ENCODE data around the gene SMPD3. TPM values are rescaled to one million over a fixed set of nuclear protein-coding genes. Genes with fewer than 3 reads are reported as not detected.

SMPD3 gene
- polyA plus RNA-seq, 2 of the 4 experiments (the other 2 are of a cell fraction) = 0.04 to 0.13 TPM

DNA sequence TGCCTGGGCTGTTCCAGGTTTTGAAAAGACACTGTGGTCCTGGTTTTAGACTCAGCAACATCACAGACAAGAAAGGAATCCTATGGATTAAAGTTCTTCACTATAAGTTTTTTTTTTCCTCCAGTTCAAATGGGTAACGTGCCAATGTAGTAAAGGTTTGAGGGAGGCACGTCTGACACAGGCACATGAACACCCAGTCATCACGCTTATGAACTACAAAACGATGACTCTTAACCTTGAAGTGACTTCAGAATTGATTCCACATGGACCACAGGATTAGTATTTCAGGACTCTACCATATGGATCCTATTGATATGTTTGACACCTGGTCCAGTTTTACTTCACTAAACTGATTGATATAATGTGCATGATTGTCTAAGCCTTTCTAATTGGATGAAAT lies 135.2 kb downstream of the SMPD3 start:
- H3K4me3 ChIP-seq = no peak overlapping the region
- ATAC-seq (no peak), DNase-seq (ENCODE audit: low read depth in 1 of 2, low spot score in 1 of 2) (no peak), FAIRE-seq (no peak)
- CTCF ChIA-PET = interaction anchor here (0.6 kb wide), 1 partner anchor 58 kb away, joined by 3 read pairs; no protein-coding TSS in a partner anchor
- TF ChIP-seq FOSL2 (IDR thresholded peaks at IDR 0.05) (no peak), FOSL2 (CRISPR knock-in tag; IDR thresholded peaks at IDR 0.05) (no peak), FOXS1 (CRISPR knock-in tag; IDR thresholded peaks at IDR 0.05) (no peak), RFX5 (IDR thresholded peaks at IDR 0.05) (no peak), EP300 (IDR thresholded peaks at IDR 0.05) (no peak), MAZ (IDR thresholded peaks at IDR 0.05; ENCODE audit: borderline replicate concordance, low read depth, low read length) (no peak), HOXB13 (CRISPR knock-in tag; IDR thresholded peaks at IDR 0.05; ENCODE audit: low read depth) (no peak), KDM5A (IDR thresholded peaks at IDR 0.05) (no peak), TP53 (CRISPR knock-in tag; IDR thresholded peaks at IDR 0.05) (no peak), ZNF302 (CRISPR knock-in tag; IDR thresholded peaks at IDR 0.05) (no peak), CEBPB (IDR thresholded peaks at IDR 0.05) (no peak), PHF8 (IDR thresholded peaks at IDR 0.05; ENCODE audit: borderline replicate concordance, low read depth) (no peak), HOXB5 (CRISPR knock-in tag; IDR thresholded peaks at IDR 0.05) (no peak), RARB (CRISPR knock-in tag; IDR thresholded peaks at IDR 0.05) (no peak), ESRRA (IDR thresholded peaks at IDR 0.05; ENCODE audit: borderline replicate concordance, low read length) (no peak), CBX8 (IDR thresholded peaks at IDR 0.05) (no peak)
- TF ChIP-seq, protein P1, sequence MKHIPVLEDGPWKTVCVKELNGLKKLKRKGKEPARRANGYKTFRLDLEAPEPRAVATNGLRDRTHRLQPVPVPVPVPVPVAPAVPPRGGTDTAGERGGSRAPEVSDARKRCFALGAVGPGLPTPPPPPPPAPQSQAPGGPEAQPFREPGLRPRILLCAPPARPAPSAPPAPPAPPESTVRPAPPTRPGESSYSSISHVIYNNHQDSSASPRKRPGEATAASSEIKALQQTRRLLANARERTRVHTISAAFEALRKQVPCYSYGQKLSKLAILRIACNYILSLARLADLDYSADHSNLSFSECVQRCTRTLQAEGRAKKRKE (CRISPR knock-in tag; IDR thresholded peaks at IDR 0.05; ENCODE audit: low read depth) = no peak
- TF ChIP-seq, protein P2, sequence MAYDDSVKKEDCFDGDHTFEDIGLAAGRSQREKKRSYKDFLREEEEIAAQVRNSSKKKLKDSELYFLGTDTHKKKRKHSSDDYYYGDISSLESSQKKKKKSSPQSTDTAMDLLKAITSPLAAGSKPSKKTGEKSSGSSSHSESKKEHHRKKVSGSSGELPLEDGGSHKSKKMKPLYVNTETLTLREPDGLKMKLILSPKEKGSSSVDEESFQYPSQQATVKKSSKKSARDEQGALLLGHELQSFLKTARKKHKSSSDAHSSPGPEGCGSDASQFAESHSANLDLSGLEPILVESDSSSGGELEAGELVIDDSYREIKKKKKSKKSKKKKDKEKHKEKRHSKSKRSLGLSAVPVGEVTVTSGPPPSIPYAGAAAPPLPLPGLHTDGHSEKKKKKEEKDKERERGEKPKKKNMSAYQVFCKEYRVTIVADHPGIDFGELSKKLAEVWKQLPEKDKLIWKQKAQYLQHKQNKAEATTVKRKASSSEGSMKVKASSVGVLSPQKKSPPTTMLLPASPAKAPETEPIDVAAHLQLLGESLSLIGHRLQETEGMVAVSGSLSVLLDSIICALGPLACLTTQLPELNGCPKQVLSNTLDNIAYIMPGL (CRISPR knock-in tag; IDR thresholded peaks at IDR 0.05; ENCODE audit: borderline replicate concordance) = no peak
- TF ChIP-seq, protein P3, sequence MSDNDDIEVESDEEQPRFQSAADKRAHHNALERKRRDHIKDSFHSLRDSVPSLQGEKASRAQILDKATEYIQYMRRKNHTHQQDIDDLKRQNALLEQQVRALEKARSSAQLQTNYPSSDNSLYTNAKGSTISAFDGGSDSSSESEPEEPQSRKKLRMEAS (IDR thresholded peaks at IDR 0.05) = no peak
- no peak overlapping the region for H3K27ac ChIP-seq
- H3K4me1 ChIP-seq = peaks cover 21% of the 10 kb centered on the region
- no peak overlapping the region for H3K4me2 ChIP-seq
- POLR2A ChIA-PET = no interaction called here
- no peaks in the 10 kb centered on the region for H3K9me3 ChIP-seq
- 94% methylated on average over 4 of the region's 4 CpGs for WGBS (ENCODE audit: missing lambda C conversion rate)

DNA sequence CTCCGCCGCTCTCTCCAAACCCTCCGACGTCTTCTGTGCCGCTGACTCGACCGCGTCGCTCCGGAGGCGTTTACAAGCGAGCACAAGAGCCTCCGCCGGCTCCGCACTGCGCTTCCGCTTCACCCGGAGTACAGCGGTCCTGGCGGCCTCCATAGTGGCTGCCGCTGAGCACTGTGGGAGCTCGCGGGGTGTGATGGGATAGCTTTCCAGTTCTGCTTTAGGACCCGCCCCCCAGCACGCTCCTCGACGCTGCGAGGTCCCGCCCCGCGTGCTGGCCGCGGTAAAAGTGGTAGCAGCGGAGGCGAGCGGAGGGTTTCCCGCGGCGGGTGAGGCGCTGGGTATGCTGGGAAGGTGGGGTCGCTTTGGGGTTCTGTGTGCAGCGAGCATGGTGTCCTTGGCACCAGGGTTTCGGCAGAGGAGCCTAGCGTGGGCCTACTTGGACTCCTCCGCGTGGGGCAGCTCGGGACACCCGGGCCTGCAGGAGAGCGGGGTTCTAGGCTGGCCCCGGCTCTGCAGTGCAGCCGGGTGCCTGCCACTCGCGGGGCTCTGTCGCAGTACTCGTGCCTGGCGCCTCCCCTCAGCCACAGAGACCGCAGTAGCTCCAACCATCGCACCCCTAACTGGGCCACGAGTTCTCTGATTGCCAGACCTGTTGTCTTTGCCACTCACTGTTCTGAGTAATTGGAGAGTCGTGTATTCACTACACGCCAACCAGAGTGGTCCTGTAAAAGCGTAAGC lies 137.4 kb downstream of the SMPD3 start, which contains the start of the genes PRMT7 and SLC7A6OS:
PRMT7 (plus strand) TSS at position 246 of the 738 bp plus-strand sequence. CDS start 4,961 bp downstream, outside the sequence.
SLC7A6OS (minus strand) TSS at position 173 of the 738 bp plus-strand sequence; CDS start at position 153, 20 bp downstream.
- Histone ChIP-seq H3K4me1 (peaks cover 21% of the 10 kb centered on the region), H3K27ac (peak within 1 kb of the TSS; percentile 83 to 90), H3K9me3 (no peaks in the 10 kb centered on the region), H3K4me3 (peak within 1 kb of the TSS; percentile 91), H3K4me2 (peak within 1 kb of the TSS; percentile 92)
- ATAC-seq = peak; percentile 99 to 100
- 1% methylated on average over 32 of the region's 62 CpGs for WGBS (ENCODE audit: missing lambda C conversion rate)
- POLR2A ChIA-PET = interaction anchor here (0.5 to 3.1 kb wide), 19 partner anchors 8 to 932 kb away, joined by 3 to 47 read pairs (median 5); partner anchors contain the start of gene SLC7A6
- no peak for FAIRE-seq
- peak; percentile 89 to 98 for DNase-seq (ENCODE audit: low read depth in 1 of 2, low spot score in 1 of 2)
- CTCF ChIA-PET = interaction anchor here (0.5 to 3.2 kb wide), 20 partner anchors 9 to 159 kb away, joined by 3 to 20 read pairs (median 4); partner anchors contain the start of gene SLC7A6
- no peak for TF ChIP-seq ZFP36 (IDR thresholded peaks at IDR 0.05; ENCODE audit: borderline replicate concordance, partially characterized antibody)
- TF ChIP-seq CHD4 (IDR thresholded peaks at IDR 0.05; ENCODE audit: borderline replicate concordance) = no peak
- TF ChIP-seq EP300 (IDR thresholded peaks at IDR 0.05) = no peak
- TF ChIP-seq FOSL2 (IDR thresholded peaks at IDR 0.05) = no peak
- TF ChIP-seq FOSL2 (CRISPR knock-in tag; IDR thresholded peaks at IDR 0.05) = no peak
- TF ChIP-seq EHF (CRISPR knock-in tag; IDR thresholded peaks at IDR 0.05) = no peak
- TF ChIP-seq, protein P4, sequence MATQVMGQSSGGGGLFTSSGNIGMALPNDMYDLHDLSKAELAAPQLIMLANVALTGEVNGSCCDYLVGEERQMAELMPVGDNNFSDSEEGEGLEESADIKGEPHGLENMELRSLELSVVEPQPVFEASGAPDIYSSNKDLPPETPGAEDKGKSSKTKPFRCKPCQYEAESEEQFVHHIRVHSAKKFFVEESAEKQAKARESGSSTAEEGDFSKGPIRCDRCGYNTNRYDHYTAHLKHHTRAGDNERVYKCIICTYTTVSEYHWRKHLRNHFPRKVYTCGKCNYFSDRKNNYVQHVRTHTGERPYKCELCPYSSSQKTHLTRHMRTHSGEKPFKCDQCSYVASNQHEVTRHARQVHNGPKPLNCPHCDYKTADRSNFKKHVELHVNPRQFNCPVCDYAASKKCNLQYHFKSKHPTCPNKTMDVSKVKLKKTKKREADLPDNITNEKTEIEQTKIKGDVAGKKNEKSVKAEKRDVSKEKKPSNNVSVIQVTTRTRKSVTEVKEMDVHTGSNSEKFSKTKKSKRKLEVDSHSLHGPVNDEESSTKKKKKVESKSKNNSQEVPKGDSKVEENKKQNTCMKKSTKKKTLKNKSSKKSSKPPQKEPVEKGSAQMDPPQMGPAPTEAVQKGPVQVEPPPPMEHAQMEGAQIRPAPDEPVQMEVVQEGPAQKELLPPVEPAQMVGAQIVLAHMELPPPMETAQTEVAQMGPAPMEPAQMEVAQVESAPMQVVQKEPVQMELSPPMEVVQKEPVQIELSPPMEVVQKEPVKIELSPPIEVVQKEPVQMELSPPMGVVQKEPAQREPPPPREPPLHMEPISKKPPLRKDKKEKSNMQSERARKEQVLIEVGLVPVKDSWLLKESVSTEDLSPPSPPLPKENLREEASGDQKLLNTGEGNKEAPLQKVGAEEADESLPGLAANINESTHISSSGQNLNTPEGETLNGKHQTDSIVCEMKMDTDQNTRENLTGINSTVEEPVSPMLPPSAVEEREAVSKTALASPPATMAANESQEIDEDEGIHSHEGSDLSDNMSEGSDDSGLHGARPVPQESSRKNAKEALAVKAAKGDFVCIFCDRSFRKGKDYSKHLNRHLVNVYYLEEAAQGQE (IDR thresholded peaks at IDR 0.05) = no peak
- peak; percentile 91 for TF ChIP-seq POLR2A (IDR thresholded peaks at IDR 0.05; ENCODE audit: low read length)
- TF ChIP-seq SREBF2 (IDR thresholded peaks at IDR 0.05) = no peak
- TF ChIP-seq, protein P1 (CRISPR knock-in tag; IDR thresholded peaks at IDR 0.05; ENCODE audit: low read depth) = no peak
- TF ChIP-seq FOXS1 (CRISPR knock-in tag; IDR thresholded peaks at IDR 0.05) = no peak
- no peak for TF ChIP-seq POLR2AphosphoS2 (conservative IDR thresholded peaks at IDR 0.05; ENCODE audit: low read length)
- TF ChIP-seq PHF8 (IDR thresholded peaks at IDR 0.05; ENCODE audit: borderline replicate concordance, low read depth) = peak; percentile 75
- TF ChIP-seq MYC (IDR thresholded peaks at IDR 0.05; ENCODE audit: borderline replicate concordance, low read length) = no peak; the same call in 1 of the 2 replicates
- TF ChIP-seq, protein P3 (IDR thresholded peaks at IDR 0.05) = peak; percentile 97
- TF ChIP-seq BHLHE40 (IDR thresholded peaks at IDR 0.05; ENCODE audit: low read depth, low read length) = no peak
- TF ChIP-seq JUN (IDR thresholded peaks at IDR 0.05) = peak; percentile 63 to 82; a peak in 3 of 5 replicates
